ENCODE data around the gene MYH4. TPM values are rescaled to one million over a fixed set of nuclear protein-coding genes. Genes with fewer than 3 reads are reported as not detected.
A peak's percentile ranks its signal among the peaks of the same experiment; 100 is the strongest.

Gene MYH4
- total RNA-seq (2014; rRNA removed; shearing (Covaris generic); ENCODE audit: low replicate concordance): not detected in 2 replicates

- no peaks in the 10 kb centered on the region for H3K27me3 ChIP-seq
- H3K4me3 ChIP-seq: no peak within 1 kb of the TSS
- DNase-seq: no peak
- H3K9me3 ChIP-seq: no peaks in the 10 kb centered on the region
- H3K36me3 ChIP-seq: no peaks in the 10 kb centered on the region
Observed at GRCh38 chr17:10469459-10469858, at the start of gene MYH4. Gene MYH4 (minus strand): TSS chr17:10469559. CDS start chr17:10466745, 2,814 bp downstream.

GRCh38 chr17:10518271-10519037 lies 49.1 kb upstream of the MYH4 start, which contains the start of gene MYH1:
Gene MYH1 (minus strand): TSS chr17:10518542. CDS start chr17:10516642, 1,900 bp downstream.
- H3K9me3 ChIP-seq: no peaks in the 10 kb centered on the region; the same call in 1 of the 2 replicates
- no peak for DNase-seq
- no peaks in the 10 kb centered on the region for H3K36me3 ChIP-seq
- H3K27me3 ChIP-seq: no peaks in the 10 kb centered on the region
- H3K4me3 ChIP-seq: no peak within 1 kb of the TSS

GRCh38 chr17:10516638-10517037 lies 47.3 kb upstream of the MYH4 start:
- H3K36me3 ChIP-seq: no peaks in the 10 kb centered on the region
- peak; percentile 41 for DNase-seq
- H3K4me3 ChIP-seq: no peak overlapping the region
- no peaks in the 10 kb centered on the region for H3K9me3 ChIP-seq
- no peaks in the 10 kb centered on the region for H3K27me3 ChIP-seq

GRCh38 chr17:10516065-10516464 lies 46.7 kb upstream of the MYH4 start:
- no peaks in the 10 kb centered on the region for H3K9me3 ChIP-seq
- no peaks in the 10 kb centered on the region for H3K36me3 ChIP-seq
- H3K4me3 ChIP-seq: no peak overlapping the region
- no peak for DNase-seq
- no peaks in the 10 kb centered on the region for H3K27me3 ChIP-seq

- Histone ChIP-seq H3K9me3 (no peaks in the 10 kb centered on the region), H3K27me3 (no peaks in the 10 kb centered on the region)
- peak; percentile 88 for DNase-seq
Observed at GRCh38 chr17:10513299-10514067, 44.1 kb upstream of the MYH4 start.

GRCh38 chr17:10512856-10513255 lies 43.5 kb upstream of the MYH4 start:
- no peaks in the 10 kb centered on the region for H3K27me3 ChIP-seq
- DNase-seq: no peak
- H3K36me3 ChIP-seq: no peaks in the 10 kb centered on the region
- H3K4me3 ChIP-seq: no peak overlapping the region
- no peaks in the 10 kb centered on the region for H3K9me3 ChIP-seq

More at GRCh38 chr17:10513299-10514067, 44.1 kb upstream of the MYH4 start:
- Histone ChIP-seq H3K36me3 (no peaks in the 10 kb centered on the region), H3K4me3 (no peak overlapping the region)

- H3K4me3 ChIP-seq: no peak overlapping the region
- peaks cover 5% of the 10 kb centered on the region; the same call in 1 of the 2 replicates for H3K27me3 ChIP-seq
- H3K9me3 ChIP-seq: no peaks in the 10 kb centered on the region
- no peaks in the 10 kb centered on the region for H3K36me3 ChIP-seq
- DNase-seq: no peak
Observed at GRCh38 chr17:10499950-10500349, 30.6 kb upstream of the MYH4 start.

- H3K4me3 ChIP-seq: no peak overlapping the region
- no peaks in the 10 kb centered on the region for H3K27me3 ChIP-seq
- H3K36me3 ChIP-seq: no peaks in the 10 kb centered on the region
- peaks cover 21% of the 10 kb centered on the region for H3K9me3 ChIP-seq
- DNase-seq: no peak
Observed at GRCh38 chr17:10492004-10492403, 22.6 kb upstream of the MYH4 start.

- no peak for DNase-seq
- no peak overlapping the region for H3K4me3 ChIP-seq
- H3K36me3 ChIP-seq: no peaks in the 10 kb centered on the region
- H3K27me3 ChIP-seq: no peaks in the 10 kb centered on the region
- H3K9me3 ChIP-seq: peaks cover 7% of the 10 kb centered on the region
Observed at GRCh38 chr17:10482252-10482651, 12.9 kb upstream of the MYH4 start.

GRCh38 chr17:10477701-10478100 lies 8.3 kb upstream of the MYH4 start:
- no peaks in the 10 kb centered on the region for H3K36me3 ChIP-seq
- peaks cover 1% of the 10 kb centered on the region for H3K9me3 ChIP-seq
- no peaks in the 10 kb centered on the region for H3K27me3 ChIP-seq
- H3K4me3 ChIP-seq: no peak overlapping the region
- DNase-seq: no peak

- no peak for DNase-seq
- H3K4me3 ChIP-seq: no peak overlapping the region
- no peaks in the 10 kb centered on the region; the same call in 1 of the 2 replicates for H3K9me3 ChIP-seq
- no peaks in the 10 kb centered on the region for H3K36me3 ChIP-seq
- H3K27me3 ChIP-seq: no peaks in the 10 kb centered on the region
Observed at GRCh38 chr17:10474536-10474935, 5.2 kb upstream of the MYH4 start.

GRCh38 chr17:10471858-10472257 lies 2.5 kb upstream of the MYH4 start:
- DNase-seq: no peak
- H3K36me3 ChIP-seq: no peaks in the 10 kb centered on the region
- H3K9me3 ChIP-seq: no peaks in the 10 kb centered on the region; the same call in 1 of the 2 replicates
- H3K4me3 ChIP-seq: no peak overlapping the region
- no peaks in the 10 kb centered on the region for H3K27me3 ChIP-seq

GRCh38 chr17:10463402-10463801 lies 6.0 kb downstream of the MYH4 start:
- no peaks in the 10 kb centered on the region for H3K9me3 ChIP-seq

GRCh38 chr17:10460062-10460461 lies 9.3 kb downstream of the MYH4 start:
- H3K36me3 ChIP-seq: no peaks in the 10 kb centered on the region
- no peaks in the 10 kb centered on the region for H3K9me3 ChIP-seq
- H3K4me3 ChIP-seq: no peak overlapping the region
- no peak for DNase-seq
- H3K27me3 ChIP-seq: peaks cover 3% of the 10 kb centered on the region; the same call in 1 of the 2 replicates

More at GRCh38 chr17:10463402-10463801, 6.0 kb downstream of the MYH4 start:
- Histone ChIP-seq H3K36me3 (no peaks in the 10 kb centered on the region), H3K27me3 (peaks cover 3% of the 10 kb centered on the region; the same call in 1 of the 2 replicates), H3K4me3 (no peak overlapping the region)
- DNase-seq: no peak

GRCh38 chr17:10458701-10459100 lies 10.7 kb downstream of the MYH4 start:
- Histone ChIP-seq H3K4me3 (no peak overlapping the region), H3K36me3 (no peaks in the 10 kb centered on the region), H3K9me3 (no peaks in the 10 kb centered on the region), H3K27me3 (peaks cover 3% of the 10 kb centered on the region; the same call in 1 of the 2 replicates)
- no peak for DNase-seq

- no peaks in the 10 kb centered on the region for H3K36me3 ChIP-seq
- no peak overlapping the region for H3K4me3 ChIP-seq
- no peak for DNase-seq
- peaks cover 3% of the 10 kb centered on the region; the same call in 1 of the 2 replicates for H3K27me3 ChIP-seq
- no peaks in the 10 kb centered on the region for H3K9me3 ChIP-seq
Observed at GRCh38 chr17:10457952-10458351, 11.4 kb downstream of the MYH4 start.

Measured in MG63 (cell line).